OCI-LY3 (cell line): ENCODE measurements around the gene LNPEP.

Source experiments
- H2AFZ ChIP-seq: fragments of 200-600, 300-600 bp; shearing (Covaris generic); 2 replicates; pipeline ENCODE4 v1.6.0; 2014; ENCODE audit warnings: antibody characterized with exemption, low read depth, low read length
- H3K27ac ChIP-seq: fragments of 200-600, 300-600 bp; sonication (generic); 2 replicates; pipeline ENCODE4 v1.5.1; 2014; ENCODE audit warnings: mild to moderate bottlenecking, low read length, moderate library complexity, mixed read lengths
- H3K27me3 ChIP-seq: fragments of 200-600, 300-600 bp; sonication (generic); 2 replicates; pipeline ENCODE4 v1.6.1; 2014; ENCODE audit warnings: low read depth, low read length, mixed read lengths
- H3K36me3 ChIP-seq: fragments of 200-600, 300-600 bp; sonication (generic); replicated peaks from 2 replicates; pipeline ENCODE3; 2014; ENCODE audit warnings: low read depth, low read length, mixed read lengths
- H3K4me1 ChIP-seq: fragments of 300-600, 200-600 bp; sonication (generic); 2 replicates; pipeline ENCODE4 v1.6.1; 2014; ENCODE audit warnings: low read length, mixed read lengths
- H3K4me2 ChIP-seq: fragments of 200-600, 300-600 bp; sonication (generic); 2 replicates; pipeline ENCODE4 v1.6.1; 2014; ENCODE audit warnings: low read length, mixed read lengths
- H3K4me3 ChIP-seq: fragments of 300-600, 200-600 bp; sonication (generic); 2 replicates; pipeline ENCODE4 v1.5.1; 2014; ENCODE audit warnings: antibody characterized with exemption, mild to moderate bottlenecking, low read length, moderate library complexity
- H3K79me2 ChIP-seq: fragments of 300-600, 200-600 bp; shearing (Covaris generic); 2 replicates; pipeline ENCODE4 v1.6.1; 2014; ENCODE audit warnings: mild to moderate bottlenecking, low read length, mixed read lengths
- H3K9ac ChIP-seq: fragments of 300-600, 200-600 bp; shearing (Covaris generic); 2 replicates; pipeline ENCODE4 v1.6.0; 2014; ENCODE audit warnings: mild to moderate bottlenecking, low read length, moderate library complexity
- H3K9me3 ChIP-seq: fragments of 200-600, 300-600 bp; shearing (Covaris generic); 2 replicates; pipeline ENCODE4 v1.6.1; 2014; ENCODE audit warnings: low read length, mixed read lengths; ENCODE audit not compliant: insufficient read depth
- H4K20me1 ChIP-seq: fragments of 200-600, 300-600 bp; sonication (generic); 2 replicates; pipeline ENCODE4 v1.6.1; 2016; ENCODE audit warnings: low read length, mixed read lengths; ENCODE audit not compliant: insufficient read depth
- CTCF ChIP-seq: fragments of 200-600, 300-600 bp; sonication (generic); IDR thresholded peaks from 2 replicates; pipeline ENCODE4 v1.5.1; 2014; ENCODE audit warnings: antibody characterized with exemption, low read length, low read depth
- EZH2phosphoT487 ChIP-seq: fragments of 200-600 bp; shearing (Covaris generic); IDR thresholded peaks from 2 replicates; pipeline ENCODE4 v1.6.1; 2018; ENCODE audit warnings: antibody characterized with exemption, mixed run types, low read depth

Gene LNPEP

GRCh38 chr5:97046270-97046982 lies 110.5 kb downstream of the LNPEP start:
- Histone ChIP-seq H4K20me1 (no peaks in the 10 kb centered on the region), H3K27ac (no peak overlapping the region), H3K79me2 (no peaks in the 10 kb centered on the region), H3K9me3 (no peaks in the 10 kb centered on the region), H3K9ac (no peak overlapping the region), H3K4me3 (no peak overlapping the region), H3K27me3 (peaks cover 58% of the 10 kb centered on the region), H3K36me3 (no peaks in the 10 kb centered on the region), H3K4me2 (peak overlapping the region; percentile 23; the same call in 1 of the 2 replicates), H3K4me1 (peaks cover 17% of the 10 kb centered on the region), H2AFZ (no peak overlapping the region)
- TF ChIP-seq CTCF: peak; percentile 43
- TF ChIP-seq EZH2phosphoT487: no peak

GRCh38 chr5:97047076-97047475 lies 111.2 kb downstream of the LNPEP start:
- TF ChIP-seq CTCF: no peak
- TF ChIP-seq EZH2phosphoT487: no peak
- no peak overlapping the region for H2AFZ ChIP-seq
- no peak overlapping the region for H3K27ac ChIP-seq
- H3K36me3 ChIP-seq: no peaks in the 10 kb centered on the region
- H3K27me3 ChIP-seq: peaks cover 58% of the 10 kb centered on the region
- H3K4me3 ChIP-seq: no peak overlapping the region
- H3K4me2 ChIP-seq: no peak overlapping the region
- H3K9ac ChIP-seq: no peak overlapping the region
- H3K79me2 ChIP-seq: no peaks in the 10 kb centered on the region
- no peaks in the 10 kb centered on the region for H4K20me1 ChIP-seq
- peaks cover 17% of the 10 kb centered on the region for H3K4me1 ChIP-seq
- H3K9me3 ChIP-seq: no peaks in the 10 kb centered on the region

GRCh38 chr5:97049175-97049574 lies 113.3 kb downstream of the LNPEP start:
- Histone ChIP-seq H3K27me3 (peaks cover 56% of the 10 kb centered on the region), H3K4me2 (peak overlapping the region; percentile 45)
- TF ChIP-seq EZH2phosphoT487 (no peak), CTCF (no peak)

GRCh38 chr5:97056263-97056662 lies 120.4 kb downstream of the LNPEP start:
- Histone ChIP-seq H3K27me3 (peaks cover 7% of the 10 kb centered on the region; the same call in 1 of the 2 replicates), H3K9ac (no peak overlapping the region), H3K4me2 (no peak overlapping the region)

More at GRCh38 chr5:97049175-97049574, 113.3 kb downstream of the LNPEP start:
- no peak overlapping the region for H3K27ac ChIP-seq
- peaks cover 17% of the 10 kb centered on the region for H3K4me1 ChIP-seq
- H3K9ac ChIP-seq: no peak overlapping the region
- no peak overlapping the region for H2AFZ ChIP-seq
- H4K20me1 ChIP-seq: no peaks in the 10 kb centered on the region
- H3K9me3 ChIP-seq: no peaks in the 10 kb centered on the region
- H3K4me3 ChIP-seq: peak overlapping the region; percentile 18
- H3K36me3 ChIP-seq: no peaks in the 10 kb centered on the region
- no peaks in the 10 kb centered on the region for H3K79me2 ChIP-seq

More at GRCh38 chr5:97056263-97056662, 120.4 kb downstream of the LNPEP start:
- Histone ChIP-seq H3K9me3 (no peaks in the 10 kb centered on the region), H3K79me2 (no peaks in the 10 kb centered on the region), H3K27ac (no peak overlapping the region), H3K4me1 (no peaks in the 10 kb centered on the region), H3K36me3 (no peaks in the 10 kb centered on the region), H2AFZ (no peak overlapping the region), H3K4me3 (no peak overlapping the region), H4K20me1 (no peaks in the 10 kb centered on the region)
- no peak for TF ChIP-seq EZH2phosphoT487
- TF ChIP-seq CTCF: no peak
